ENCODE measurements around the gene LRP2.
"Not testable (repeated sequence)": the region's sequence is repeated elsewhere in the genome, so short reads cannot be mapped to it uniquely, and the experiment has no call there.

Gene LRP2

DNA sequence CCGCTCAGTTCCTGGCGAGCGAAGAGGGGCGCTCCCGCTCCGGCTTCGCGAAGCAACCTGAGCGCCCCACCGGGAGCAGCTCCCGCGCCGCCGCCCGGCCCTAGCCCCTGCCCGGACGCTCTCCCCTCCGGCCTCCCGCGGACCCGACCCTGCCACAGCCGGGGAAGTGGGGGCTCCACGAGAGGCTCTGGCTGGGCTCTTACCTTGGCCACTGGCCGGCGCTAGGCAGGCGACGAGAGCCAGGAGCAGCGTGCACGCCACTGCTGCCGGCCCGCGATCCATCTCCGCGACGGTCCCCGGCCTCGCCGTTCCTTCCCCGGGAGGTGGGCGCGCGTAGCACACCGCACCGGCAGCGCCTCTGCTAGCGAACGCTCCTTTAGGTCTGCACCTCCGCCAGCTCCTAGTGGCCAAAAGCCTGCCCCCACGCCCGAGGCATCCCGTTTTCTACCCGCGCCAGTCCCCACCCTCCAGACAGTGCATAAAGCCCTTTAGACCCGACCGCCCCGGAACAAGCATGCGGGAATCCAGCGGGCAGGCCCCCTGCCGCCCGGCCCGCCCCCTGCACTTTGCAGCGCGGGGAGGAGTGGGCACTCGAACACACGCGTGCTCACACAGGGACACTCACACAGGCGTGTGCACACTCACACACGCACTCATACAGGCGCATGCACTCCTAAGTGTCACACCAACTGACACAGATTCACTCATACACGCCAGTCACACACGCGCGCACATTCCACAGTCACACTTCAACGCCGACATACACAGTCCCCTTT is at the start of gene LRP2:
Gene LRP2, minus strand, starts transcription at position 417 of the 776 bp plus-strand sequence. Its CDS starts 135 bp downstream, at position 282.
- DNase-seq (ENCODE audit: low read depth in 2 of 2), result no peak

DNA sequence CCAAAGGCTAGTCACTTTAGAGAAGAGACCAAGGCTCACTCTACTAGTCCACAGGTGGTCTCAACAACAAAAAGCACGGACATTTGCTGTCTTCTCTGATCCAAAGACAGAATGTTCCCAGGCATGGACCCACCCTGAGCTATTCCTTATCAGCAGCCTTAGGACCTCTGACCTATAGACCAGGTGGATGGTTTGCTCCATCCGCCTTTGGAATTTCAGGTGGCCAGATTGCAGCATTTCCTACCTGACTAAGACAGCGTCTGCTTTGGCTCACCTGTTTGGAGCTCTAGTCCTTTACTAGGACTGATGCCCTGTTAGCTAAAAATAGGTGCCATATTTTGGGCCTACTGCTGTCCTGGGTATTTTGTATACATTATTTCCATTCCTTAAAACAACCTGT is 44.6 kb upstream of the LRP2 start:
- DNase-seq (ENCODE audit: low read depth in 2 of 2), result no peak

DNA sequence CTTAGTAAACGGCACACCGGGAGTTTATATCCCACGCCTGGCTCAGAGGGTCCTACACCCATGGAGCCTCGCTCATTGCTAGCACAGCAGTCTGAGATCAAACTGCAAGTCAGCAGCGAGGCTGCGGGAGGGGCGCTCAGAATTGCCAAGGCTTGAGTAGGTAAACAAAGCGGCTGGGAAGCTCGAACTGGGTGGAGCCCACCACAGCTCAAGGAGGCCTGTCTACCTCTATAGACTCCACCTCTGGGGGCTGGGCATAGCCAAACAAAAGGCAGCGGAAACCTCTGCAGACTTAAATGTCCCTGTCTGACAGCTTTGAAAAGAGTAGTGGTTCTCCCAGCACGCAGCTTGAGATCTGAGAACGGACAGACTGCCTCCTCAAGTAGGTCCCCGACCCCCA is 37.2 kb upstream of the LRP2 start:
- DNase-seq (ENCODE audit: low read depth in 2 of 2), result not testable (repeated sequence)

DNA sequence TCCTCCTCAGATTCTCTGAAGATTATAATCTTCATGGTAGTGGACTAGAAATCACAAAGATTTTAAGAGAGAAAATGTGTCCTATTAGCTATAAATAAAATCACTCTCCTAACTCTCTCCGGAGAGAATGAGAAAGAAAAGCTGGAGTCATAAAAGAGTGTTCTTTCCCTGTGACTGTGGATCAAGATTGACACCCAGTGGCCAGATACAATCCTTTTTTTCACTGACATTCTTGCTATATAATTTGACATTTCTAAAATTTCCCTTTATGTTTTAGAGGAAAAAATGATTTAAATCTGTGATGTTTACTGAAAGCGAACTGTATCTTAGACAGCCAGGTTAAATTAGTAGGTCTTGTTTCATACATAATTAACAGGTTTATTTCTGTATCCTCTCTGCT is 35.4 kb upstream of the LRP2 start:
- no peak for DNase-seq (ENCODE audit: low read depth in 2 of 2)

DNA sequence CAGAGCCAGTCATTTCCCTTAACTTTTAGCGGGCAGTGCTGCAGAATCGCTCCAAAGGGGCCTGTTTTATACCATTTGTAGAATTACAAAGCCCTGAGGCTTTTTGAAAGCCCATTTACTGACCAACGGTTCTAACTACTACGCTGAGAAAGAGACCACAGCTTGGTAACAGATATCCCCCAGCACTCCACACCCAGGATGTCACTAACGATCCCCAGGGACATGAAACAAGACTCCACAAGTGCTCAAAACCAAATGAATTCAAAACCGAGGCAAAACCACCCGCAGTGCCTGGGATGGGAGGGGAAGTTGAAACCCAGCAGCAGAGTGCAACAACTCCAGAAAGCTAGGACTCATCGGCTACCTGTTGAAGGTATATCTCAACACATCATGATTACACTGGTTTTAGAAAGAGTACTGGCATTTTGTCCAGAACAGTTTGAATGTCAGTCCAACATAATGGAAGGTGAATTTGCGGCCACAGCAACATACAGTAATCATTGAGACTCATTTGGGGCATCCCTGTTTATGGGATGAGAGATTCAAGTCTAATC is 33.6 kb upstream of the LRP2 start:
- no peak for DNase-seq (ENCODE audit: low read depth in 2 of 2)

DNA sequence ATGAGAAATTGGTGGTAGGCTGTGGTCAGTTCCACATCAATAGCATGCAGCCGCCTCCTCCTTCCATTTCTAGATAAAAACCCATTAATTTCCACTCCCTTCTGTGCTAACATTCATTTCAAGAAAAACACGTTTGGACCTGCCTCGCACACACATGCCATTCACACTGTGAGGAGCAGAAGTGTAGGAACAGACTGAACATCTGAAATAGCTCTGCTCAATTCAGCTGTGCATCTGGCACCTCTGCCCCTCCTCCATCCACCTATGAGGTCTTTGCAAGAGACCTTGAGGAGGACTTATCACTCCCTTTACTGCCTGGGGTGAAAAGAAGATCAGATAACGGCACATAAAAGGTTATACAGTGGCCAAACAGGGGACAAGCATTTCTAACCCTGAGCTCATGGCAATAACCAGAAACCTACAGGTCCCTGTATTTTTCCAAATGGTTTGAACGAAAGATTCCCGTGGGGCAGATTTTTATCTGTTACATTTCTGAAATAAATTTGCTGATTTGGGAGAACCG is 30.8 kb upstream of the LRP2 start:
- DNase-seq (ENCODE audit: low read depth in 2 of 2), result no peak

DNA sequence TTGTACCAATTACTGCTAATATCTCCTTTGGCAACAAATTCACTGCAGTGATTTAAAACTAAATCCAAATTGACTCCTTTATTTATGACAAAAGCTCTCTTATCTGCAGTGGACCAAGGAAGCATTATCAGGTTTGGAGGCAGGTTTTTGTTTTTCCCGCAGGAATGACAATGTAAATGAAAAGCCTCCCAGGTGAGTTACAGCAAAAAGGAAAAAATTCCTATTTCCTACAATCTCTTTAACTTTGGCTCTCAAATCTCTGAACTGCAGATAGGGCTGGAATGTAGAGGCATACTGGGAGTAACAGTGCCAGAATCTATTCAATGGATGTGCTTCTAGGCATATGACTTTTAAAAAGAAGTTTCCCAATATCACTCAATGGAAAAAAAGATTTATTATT is 28.9 kb upstream of the LRP2 start:
- DNase-seq (ENCODE audit: low read depth in 2 of 2), result no peak

DNA sequence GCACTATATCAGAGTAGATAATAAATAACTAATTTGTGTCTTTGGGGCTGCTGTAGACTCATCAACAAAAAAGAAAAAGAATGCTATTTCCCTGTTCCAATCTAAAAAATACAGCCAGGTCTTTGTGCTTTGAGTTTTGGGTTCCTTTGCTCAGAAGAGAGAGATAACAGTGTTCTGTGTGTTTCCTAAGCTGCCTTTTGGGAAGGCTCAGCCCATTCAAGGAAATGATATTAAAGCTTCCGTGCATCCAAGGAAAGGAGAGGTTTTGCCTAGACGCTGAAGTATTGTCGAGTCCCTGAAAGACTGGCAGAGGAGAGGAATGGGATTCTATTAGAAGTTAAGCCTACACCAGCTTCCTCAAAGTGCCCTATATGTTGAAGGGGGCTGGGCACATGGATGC is 25.8 kb upstream of the LRP2 start:
- DNase-seq (ENCODE audit: low read depth in 2 of 2), result no peak

DNA sequence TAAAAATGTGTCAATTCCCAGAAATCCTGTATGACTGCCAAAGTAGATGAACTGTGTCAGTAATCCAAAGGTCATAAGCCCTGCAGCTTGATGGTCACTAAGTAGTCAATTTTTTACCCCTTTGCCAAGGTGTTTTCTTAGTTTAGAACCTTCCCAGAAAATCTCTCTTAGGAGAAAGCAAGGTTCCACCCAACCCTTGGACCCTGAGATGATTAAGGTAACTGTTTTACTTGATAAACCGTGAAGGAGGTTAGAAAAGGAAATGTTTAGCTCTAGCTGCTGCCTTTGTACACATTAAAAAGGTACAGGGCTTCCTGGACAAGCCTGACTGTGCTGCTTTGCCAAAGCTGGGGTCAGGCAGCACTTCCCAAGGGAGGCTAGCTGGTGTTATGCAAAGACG is 24.4 kb upstream of the LRP2 start:
- DNase-seq (ENCODE audit: low read depth in 2 of 2), result no peak

DNA sequence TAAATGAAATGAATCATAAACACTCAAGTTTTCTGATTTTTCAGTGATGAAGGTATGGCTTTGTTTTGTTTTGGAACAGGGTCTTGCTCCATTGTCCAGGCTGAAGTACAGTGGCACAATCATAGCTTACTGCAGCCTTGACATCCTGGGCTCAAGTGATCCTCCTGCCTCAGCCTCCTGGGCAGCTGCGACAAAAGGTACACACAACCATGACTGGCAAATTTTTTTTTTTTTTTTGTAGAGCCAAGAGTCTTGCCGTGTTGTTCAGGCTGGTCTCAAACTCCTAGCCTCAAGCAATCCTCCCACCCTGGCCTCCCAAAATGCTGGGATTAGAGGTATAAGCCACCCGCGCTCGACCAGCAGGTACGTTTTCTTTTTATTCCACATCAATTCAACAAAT is 22.5 kb upstream of the LRP2 start:
- DNase-seq (ENCODE audit: low read depth in 2 of 2), result no peak

DNA sequence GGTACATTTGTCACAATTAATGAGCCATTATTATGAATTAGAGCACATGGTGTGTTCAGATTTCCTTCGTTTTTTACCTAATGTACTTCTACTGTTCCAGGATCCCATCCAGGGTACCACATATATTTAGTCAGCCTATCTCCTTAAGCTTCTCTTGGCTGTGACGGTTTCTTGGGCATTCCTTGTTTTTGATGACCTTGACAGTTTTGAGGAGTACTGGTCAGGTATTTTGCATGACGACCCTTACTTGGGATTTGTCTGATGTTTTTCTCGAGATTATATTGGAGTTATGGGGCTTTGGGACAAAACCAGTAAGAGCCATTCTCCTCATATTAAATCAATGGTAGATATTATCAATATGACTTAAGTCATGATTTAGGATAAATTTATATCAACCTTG is 10.2 kb upstream of the LRP2 start:
- DNase-seq (ENCODE audit: low read depth in 2 of 2), result no peak

DNA sequence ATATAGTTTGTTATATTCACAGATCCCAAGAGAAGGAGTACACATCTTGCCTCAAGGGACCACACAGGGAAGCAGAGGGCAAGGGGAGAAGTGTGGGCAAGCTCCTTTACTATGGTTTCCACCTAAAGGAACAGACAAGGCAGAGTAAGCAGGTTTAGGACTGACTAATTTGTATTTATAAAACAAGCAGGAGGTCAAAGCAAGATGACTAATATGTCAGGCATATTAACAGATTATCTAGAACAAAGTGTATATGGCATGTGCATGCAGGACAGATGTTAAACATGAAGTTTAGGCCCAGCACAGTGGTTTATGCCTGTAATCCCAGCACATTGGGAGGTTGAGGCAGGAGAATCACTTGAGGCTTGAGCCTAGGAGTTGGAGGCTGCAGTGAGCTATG is 3.7 kb upstream of the LRP2 start:
- no peak for DNase-seq (ENCODE audit: low read depth in 2 of 2)

DNA sequence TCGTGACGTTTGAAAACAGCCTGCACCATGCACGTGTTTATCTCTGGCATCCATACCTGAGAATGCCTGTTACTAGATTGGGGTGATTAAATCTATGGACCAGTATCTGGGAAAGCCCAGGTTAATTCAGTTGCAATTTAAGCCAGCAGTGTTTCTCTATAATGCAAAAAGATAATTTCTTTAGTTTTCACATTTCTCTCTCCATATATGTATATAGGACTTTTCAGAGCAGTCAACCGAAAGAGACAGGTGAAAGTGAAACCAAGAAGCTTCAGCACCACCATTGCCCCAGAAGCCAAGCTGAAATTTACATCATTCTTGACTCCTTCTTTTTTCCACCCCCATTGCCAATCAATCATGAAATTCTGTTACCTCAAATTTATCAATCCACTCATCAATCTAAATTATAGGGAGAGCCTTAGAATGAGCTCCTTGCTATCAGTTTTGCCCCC is 2.7 kb upstream of the LRP2 start:
- no peak for DNase-seq (ENCODE audit: low read depth in 2 of 2)

DNA sequence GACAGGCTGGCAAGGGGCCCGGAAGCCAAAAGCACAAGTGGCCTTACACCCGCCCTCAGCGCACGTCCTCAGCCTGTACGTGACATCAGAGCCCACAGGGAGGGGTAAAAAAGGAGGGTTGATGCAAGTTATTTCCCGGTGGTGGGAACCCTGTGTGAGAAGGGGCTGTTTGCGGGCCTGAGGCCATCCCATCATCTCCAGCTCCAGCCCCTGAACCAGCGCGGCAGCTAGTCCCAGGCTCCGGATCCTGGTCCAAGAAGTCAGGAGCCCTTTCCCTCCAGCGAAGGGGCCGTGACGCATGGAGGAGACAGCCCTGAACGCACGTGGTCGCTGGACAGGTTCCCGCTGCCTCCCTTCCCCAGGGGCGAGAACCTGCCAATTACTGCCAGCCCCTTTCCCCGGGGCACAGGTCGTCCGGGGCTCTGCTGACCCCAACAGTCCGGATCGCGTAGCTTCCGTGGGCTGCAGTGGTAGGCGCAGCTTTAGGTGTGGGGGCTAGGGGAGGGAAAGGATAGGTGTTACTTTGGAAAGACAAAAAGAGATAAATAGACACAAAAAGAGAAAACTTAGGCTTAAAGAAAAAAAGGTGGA is 1.3 kb upstream of the LRP2 start:
- no peak for DNase-seq (ENCODE audit: low read depth in 2 of 2)

DNA sequence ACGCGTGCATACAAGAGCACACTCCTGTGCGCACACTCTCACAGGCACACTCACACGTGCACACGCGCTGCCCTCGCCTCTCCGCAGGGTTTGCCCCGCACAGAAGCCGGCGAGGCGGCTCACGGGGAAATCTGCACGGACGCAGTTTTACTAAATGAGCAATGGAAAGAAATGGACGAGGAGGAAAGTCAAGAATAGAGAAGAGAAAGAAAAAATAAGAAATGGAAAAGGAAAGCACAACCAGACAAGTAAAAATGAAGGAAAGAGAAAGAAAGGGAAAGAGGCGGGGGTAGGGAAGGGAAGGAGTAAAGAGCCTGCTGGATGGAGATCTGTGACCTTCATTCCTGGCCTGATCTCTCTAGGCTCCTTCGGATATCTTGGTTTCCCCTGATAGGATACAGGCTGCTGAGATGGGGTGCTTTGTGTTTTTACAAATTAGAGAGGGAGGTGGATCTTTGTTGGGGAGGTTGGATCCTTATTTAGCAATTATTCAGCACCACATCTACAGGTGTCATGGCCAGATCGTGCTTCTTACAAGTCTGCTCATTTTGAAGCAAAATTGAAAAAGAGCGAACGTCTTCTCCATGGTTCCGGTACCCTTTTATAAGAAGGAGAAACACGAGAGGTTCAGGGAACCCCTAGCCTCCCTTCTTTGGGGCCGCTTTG is 693 bp upstream of the LRP2 start:
- no peak for DNase-seq (ENCODE audit: low read depth in 2 of 2)

DNA sequence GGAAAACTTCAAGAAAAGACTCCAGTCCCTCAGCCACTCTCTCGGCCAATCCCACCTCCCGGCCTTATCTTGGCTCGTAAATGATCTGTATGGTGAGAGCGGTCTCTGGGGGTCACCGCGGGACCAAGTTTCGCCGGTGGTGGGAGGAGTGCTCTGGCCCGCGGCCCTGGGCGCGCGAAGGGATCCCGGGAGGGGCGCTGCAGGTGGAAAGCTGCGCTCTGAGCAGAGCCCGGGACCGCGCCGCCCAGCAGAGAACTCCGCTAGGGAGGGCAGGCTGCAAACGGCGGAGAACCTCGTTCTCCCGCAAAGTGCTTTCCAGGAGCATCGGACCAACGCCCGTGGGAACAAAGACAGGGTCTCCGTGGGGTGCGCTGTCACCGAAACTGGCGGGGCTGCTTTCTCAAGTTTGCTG is 622 bp downstream of the LRP2 start:
- DNase-seq (ENCODE audit: low read depth in 2 of 2), result no peak

DNA sequence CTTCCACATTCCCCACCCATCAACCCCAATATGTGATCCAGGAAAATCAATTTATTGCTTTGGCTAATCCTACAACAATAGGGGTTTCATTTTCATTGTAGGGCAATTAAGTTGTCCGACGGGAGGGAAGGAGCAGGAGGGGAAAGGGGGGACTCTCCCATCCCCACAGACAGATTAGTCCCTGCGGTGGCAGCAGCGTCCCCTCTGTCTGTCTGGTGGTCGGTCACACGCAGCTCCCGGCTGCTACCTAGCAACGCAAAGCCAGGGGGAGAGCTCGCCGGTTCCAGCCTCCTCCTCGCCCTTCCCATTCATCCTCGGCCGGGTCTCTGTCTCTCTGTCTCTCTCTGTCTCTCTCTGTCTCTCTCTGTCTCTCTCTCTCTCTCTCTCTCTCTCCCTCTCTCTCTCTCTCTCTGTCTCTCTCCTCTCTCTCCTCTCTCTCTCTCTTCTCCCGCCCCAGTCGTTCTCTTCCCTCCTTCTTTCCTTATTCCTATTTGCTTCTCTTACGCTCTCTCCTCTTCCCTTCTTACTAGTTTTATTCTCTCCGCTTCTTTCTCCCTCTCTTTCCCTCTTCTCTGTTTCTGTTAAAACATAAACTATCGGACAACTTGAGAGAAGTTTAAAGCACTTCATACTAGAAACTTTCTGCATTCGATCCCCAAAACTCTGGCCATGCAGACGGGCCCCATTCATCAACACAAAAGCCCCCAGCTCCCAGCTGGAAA is 1.2 kb downstream of the LRP2 start:
- no peak for DNase-seq (ENCODE audit: low read depth in 2 of 2)

DNA sequence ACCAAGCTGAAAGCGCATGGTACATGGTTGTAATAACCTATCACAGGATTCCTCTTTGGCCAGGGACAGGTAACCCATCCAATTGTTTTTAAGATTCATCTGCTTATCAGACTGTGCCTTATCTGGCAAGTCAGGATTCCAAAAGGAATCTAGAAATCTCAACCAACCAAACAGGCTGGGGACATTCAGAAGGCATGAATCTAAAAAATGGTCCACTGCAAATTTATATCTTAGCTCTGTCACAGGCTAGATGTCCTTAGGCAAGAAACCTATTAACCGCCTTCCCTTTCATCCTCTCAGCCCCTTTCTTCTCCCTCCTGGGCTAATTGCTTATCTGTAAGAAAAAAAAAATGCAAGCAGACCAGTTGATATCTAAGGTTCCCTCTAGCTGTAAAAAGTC is 4.3 kb downstream of the LRP2 start:
- DNase-seq (ENCODE audit: low read depth in 2 of 2), result no peak

DNA sequence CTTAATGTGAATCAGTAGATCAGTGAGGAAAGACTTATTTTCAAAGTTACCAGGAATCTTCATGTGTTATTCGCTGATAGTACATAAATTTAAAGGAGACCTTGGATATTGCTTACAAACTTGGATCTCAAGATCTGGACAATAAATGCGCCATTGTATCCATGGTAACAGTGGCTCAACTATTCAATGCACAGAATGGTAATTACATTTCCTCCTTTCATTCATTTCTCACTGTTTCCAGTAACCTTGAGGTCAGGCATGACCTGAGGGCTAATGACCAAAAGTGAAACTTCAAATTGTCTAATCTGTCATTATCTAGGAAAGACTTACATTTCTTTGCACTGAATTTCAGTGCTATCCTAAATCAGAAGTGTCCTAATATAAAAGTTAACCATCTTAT is 8.1 kb downstream of the LRP2 start:
- DNase-seq (ENCODE audit: low read depth in 2 of 2), result no peak

DNA sequence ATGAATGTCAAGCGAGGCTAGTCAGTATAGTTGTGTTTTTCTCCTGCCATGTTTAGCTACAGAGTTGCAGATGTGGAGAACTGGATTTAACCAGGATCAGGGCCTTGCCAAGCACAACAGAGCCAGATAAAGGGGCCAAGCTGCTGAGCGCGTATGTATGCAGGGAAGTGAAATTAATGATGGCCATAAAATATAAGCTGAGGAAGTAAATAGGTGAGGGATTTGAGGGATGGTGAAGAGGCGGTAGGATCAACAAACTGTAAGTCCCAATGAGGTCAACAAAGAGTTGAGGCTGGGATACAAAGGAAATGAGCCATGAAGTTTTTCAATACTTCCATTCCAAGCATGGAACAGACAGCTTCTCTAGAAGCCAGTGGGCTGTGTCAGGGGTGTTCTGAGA is 10.6 kb downstream of the LRP2 start:
- no peak for DNase-seq (ENCODE audit: low read depth in 2 of 2)

DNA sequence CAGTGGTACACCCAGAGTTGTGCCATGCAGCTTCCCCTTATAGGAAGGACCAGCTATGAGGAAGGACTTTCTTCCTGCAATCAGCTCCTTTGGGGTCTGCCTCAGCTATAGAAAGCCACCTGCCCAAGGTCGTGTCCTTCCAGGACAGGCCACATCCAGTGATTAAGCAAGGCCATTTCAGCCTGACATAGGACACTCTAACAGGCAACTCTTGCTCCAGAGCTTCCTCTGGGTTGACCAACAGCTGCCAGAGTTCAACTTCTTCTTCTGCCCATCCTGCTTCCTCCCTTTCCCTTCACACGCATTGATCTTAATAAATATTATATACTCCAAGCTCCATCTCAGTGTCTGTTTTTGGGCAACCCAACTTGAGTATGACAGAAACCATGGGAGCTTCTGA is 12.8 kb downstream of the LRP2 start:
- DNase-seq (ENCODE audit: low read depth in 2 of 2), result no peak

Data from stimulated activated CD8-positive, alpha-beta memory T cell treated with anti-CD3 and anti-CD28 coated beads, Interleukin-2, amount 100 ng/mL, for 1 hour (primary cell).